Stimulated activated CD4-positive, alpha-beta T cell treated with anti-CD3 and anti-CD28 coated beads, Interleukin-15, amount 100 ng/mL, for 24 hours (primary cell): ENCODE results near the gene ZNF681.
"Not testable (repeated sequence)": the region's sequence is repeated elsewhere in the genome, so short reads cannot be mapped to it uniquely, and the experiment has no call there.

Experiments used
- DNase-seq: peaks from one replicate; pipeline ENCODE4 v3.0.0-alpha.2; 2020

ZNF681 gene

GRCh38 chr19:23772675-23773063 is 14.0 kb upstream of the ZNF681 start:
- DNase-seq, result no peak

GRCh38 chr19:23771761-23772674 is 13.3 kb upstream of the ZNF681 start:
- no peak for DNase-seq

GRCh38 chr19:23771316-23771715 is 12.6 kb upstream of the ZNF681 start:
- no peak for DNase-seq

GRCh38 chr19:23770672-23771250 is 12.1 kb upstream of the ZNF681 start:
- DNase-seq, result no peak

GRCh38 chr19:23769691-23770468 is 11.2 kb upstream of the ZNF681 start:
- DNase-seq, result no peak

GRCh38 chr19:23766951-23767350 is 8.3 kb upstream of the ZNF681 start:
- DNase-seq, result no peak

GRCh38 chr19:23764781-23765180 is 6.1 kb upstream of the ZNF681 start:
- DNase-seq, result no peak

- DNase-seq, result peak; percentile 89
These were observed 4.4 kb upstream of the ZNF681 start for GRCh38 chr19:23762884-23763711.

GRCh38 chr19:23762548-23762883 is 3.8 kb upstream of the ZNF681 start:
- DNase-seq, result no peak

- DNase-seq, result peak; percentile 8
These were observed 1.6 kb upstream of the ZNF681 start for GRCh38 chr19:23760326-23760725.

- DNase-seq, result not testable (repeated sequence)
These were observed 15.0 kb downstream of the ZNF681 start for GRCh38 chr19:23743633-23744232.

GRCh38 chr19:23730729-23731465 is 27.8 kb downstream of the ZNF681 start:
- not testable (repeated sequence) for DNase-seq

GRCh38 chr19:23724161-23724560 is 34.5 kb downstream of the ZNF681 start:
- not testable (repeated sequence) for DNase-seq

GRCh38 chr19:23718802-23719201 is 39.9 kb downstream of the ZNF681 start:
- no peak for DNase-seq

- no peak for DNase-seq
These were observed 41.9 kb downstream of the ZNF681 start for GRCh38 chr19:23716792-23717191.

- no peak for DNase-seq
These were observed 49.3 kb downstream of the ZNF681 start for GRCh38 chr19:23709347-23709746.

GRCh38 chr19:23706657-23707056 is 52.0 kb downstream of the ZNF681 start:
- DNase-seq, result no peak

- no peak for DNase-seq
These were observed 59.2 kb downstream of the ZNF681 start for GRCh38 chr19:23699521-23699860.

GRCh38 chr19:23698711-23699520 is 59.8 kb downstream of the ZNF681 start:
- DNase-seq, result no peak

- DNase-seq, result not testable (repeated sequence)
These were observed 65.8 kb downstream of the ZNF681 start for GRCh38 chr19:23692937-23693336.
